ENCODE results near the gene C4A. TPM values are rescaled to one million over a fixed set of nuclear protein-coding genes. Genes with fewer than 3 reads are reported as not detected.

Gene C4A
- total RNA-seq, 4 donors from 2014 or later, result 31.6 to 187 (median 98.2) TPM

- no peak overlapping the region for H3K4me3 ChIP-seq
- no peaks in the 10 kb centered on the region for H3K27me3 ChIP-seq
- WGBS, result 89% methylated on average over 13 of the region's 13 CpGs
- DNase-seq (ENCODE audit: extremely low spot score), result no peak
- no peaks in the 10 kb centered on the region for H3K9me3 ChIP-seq
- H3K27ac ChIP-seq (replicated peaks in 1 of 4), result no peak overlapping the region
- TF ChIP-seq EP300 (IDR thresholded peaks at IDR 0.05) (no peak), POLR2A (IDR thresholded peaks at IDR 0.05; ENCODE audit: low read depth) (no peak), CTCF (IDR thresholded peaks at IDR 0.05) (no peak), POLR2AphosphoS5 (IDR thresholded peaks at IDR 0.05) (no peak)
- peaks cover 43 to 100% (median 98%) of the 10 kb centered on the region in 4 donors for H3K36me3 ChIP-seq
- intact Hi-C loops (cut with DNase I), result no loop called here
- H3K4me1 ChIP-seq, result peaks cover 4 to 18% (median 11%) of the 10 kb centered on the region in 4 donors
These were observed 16.2 kb upstream of the C4A start for GRCh38 chr6:31965700-31966099.

- Histone ChIP-seq H3K9me3 (no peaks in the 10 kb centered on the region), H3K27ac (replicated peaks in 1 of 4) (no peak overlapping the region), H3K4me1 (peaks cover 12 to 23% (median 19%) of the 10 kb centered on the region in 4 donors), H3K36me3 (peaks cover 40 to 94% (median 90%) of the 10 kb centered on the region in 4 donors), H3K27me3 (no peaks in the 10 kb centered on the region), H3K4me3 (no peak overlapping the region)
- DNase-seq (ENCODE audit: extremely low spot score), result no peak
- TF ChIP-seq POLR2AphosphoS5 (IDR thresholded peaks at IDR 0.05) (no peak), CTCF (IDR thresholded peaks at IDR 0.05) (no peak), POLR2A (IDR thresholded peaks at IDR 0.05; ENCODE audit: low read depth) (no peak), EP300 (IDR thresholded peaks at IDR 0.05) (no peak)
- intact Hi-C loops (cut with DNase I), result no loop called here
- WGBS, result 93% methylated on average over 7 of the region's 7 CpGs
These were observed 15.4 kb upstream of the C4A start for GRCh38 chr6:31966506-31966905.

- intact Hi-C loops (cut with DNase I), result no loop called here
- Histone ChIP-seq H3K27ac (replicated peaks in 1 of 4) (no peak overlapping the region), H3K4me3 (no peak overlapping the region), H3K36me3 (peaks cover 33 to 87% (median 82%) of the 10 kb centered on the region in 4 donors), H3K9me3 (no peaks in the 10 kb centered on the region), H3K27me3 (no peaks in the 10 kb centered on the region), H3K4me1 (peaks cover 12 to 25% (median 21%) of the 10 kb centered on the region in 4 donors)
- TF ChIP-seq EP300 (IDR thresholded peaks at IDR 0.05) (no peak), POLR2AphosphoS5 (IDR thresholded peaks at IDR 0.05) (no peak), CTCF (IDR thresholded peaks at IDR 0.05) (no peak), POLR2A (IDR thresholded peaks at IDR 0.05; ENCODE audit: low read depth) (no peak)
- DNase-seq (ENCODE audit: extremely low spot score), result no peak
- 78% methylated on average over 10 of the region's 10 CpGs for WGBS
These were observed 14.6 kb upstream of the C4A start for GRCh38 chr6:31966997-31967925.

- H3K36me3 ChIP-seq, result peaks cover 28 to 80% (median 75%) of the 10 kb centered on the region in 4 donors
These were observed 13.9 kb upstream of the C4A start for GRCh38 chr6:31967926-31968320.

More at GRCh38 chr6:31967926-31968320, 13.9 kb upstream of the C4A start:
- intact Hi-C loops (cut with DNase I), result no loop called here
- H3K27me3 ChIP-seq, result no peaks in the 10 kb centered on the region
- H3K9me3 ChIP-seq, result no peaks in the 10 kb centered on the region
- H3K27ac ChIP-seq (replicated peaks in 1 of 4), result no peak overlapping the region
- H3K4me1 ChIP-seq, result peaks cover 15 to 29% (median 25%) of the 10 kb centered on the region in 4 donors
- no peak for TF ChIP-seq CTCF (IDR thresholded peaks at IDR 0.05)
- TF ChIP-seq EP300 (IDR thresholded peaks at IDR 0.05), result no peak
- no peak for TF ChIP-seq POLR2AphosphoS5 (IDR thresholded peaks at IDR 0.05)
- TF ChIP-seq POLR2A (IDR thresholded peaks at IDR 0.05; ENCODE audit: low read depth), result no peak
- H3K4me3 ChIP-seq, result no peak overlapping the region
- DNase-seq (ENCODE audit: extremely low spot score), result no peak
- WGBS, result 100% methylated on average over 1 of the region's 3 CpGs

Measured in esophagus muscularis mucosa (tissue), 4 donors.